ENCODE data around the gene ALDH8A1. TPM values are rescaled to one million over a fixed set of nuclear protein-coding genes. Genes with fewer than 3 reads are reported as not detected.

Gene ALDH8A1
- polyA plus RNA-seq, 3 donors: 0.77 TPM; not detected in 2

GRCh38 chr6:134956676-134957075, 6.8 kb upstream of the ALDH8A1 start:
- Histone ChIP-seq H3K9me3 (replicated peaks in 1 of 2; ENCODE audit: control insufficient read depth in 1 of 2, insufficient read depth in 1 of 2, low read length in 2 of 2) (no peaks in the 10 kb centered on the region), H3K36me3 (replicated peaks in 1 of 2; ENCODE audit: control insufficient read depth in 1 of 2, insufficient read depth in 2 of 2, low read length in 2 of 2) (peaks cover 3 to 13% of the 10 kb centered on the region in 2 donors), H3K4me2 (replicated peaks; ENCODE audit: extremely low read depth, low read length, poor library complexity, severe bottlenecking) (no peak overlapping the region), H2AFZ (ENCODE audit: insufficient read depth, low read depth, low read length, poor library complexity, severe bottlenecking) (no peak overlapping the region), H4K20me1 (ENCODE audit: insufficient read depth, low read length) (no peaks in the 10 kb centered on the region), H3K27me3 (ENCODE audit: control insufficient read depth in 2 of 2, insufficient read depth in 2 of 2, low read length in 2 of 2) (no peaks in the 10 kb centered on the region), H3K27ac (ENCODE audit: low read depth in 1 of 2, low read length in 2 of 2) (no peak overlapping the region), H3K4me3 (replicated peaks in 1 of 3; ENCODE audit: low read depth in 2 of 3, low read length in 3 of 3) (no peak overlapping the region), H3K9ac (ENCODE audit: insufficient read depth, low read length, poor library complexity, severe bottlenecking) (no peak overlapping the region), H3K79me2 (ENCODE audit: insufficient read depth, low read length) (no peaks in the 10 kb centered on the region), H3K4me1 (ENCODE audit: control insufficient read depth in 1 of 2, insufficient read depth in 2 of 2, low read length in 2 of 2) (no peaks in the 10 kb centered on the region)
- no peak for TF ChIP-seq CTCF (IDR thresholded peaks at IDR 0.05)
- Mint-ChIP-seq H3K27ac (no peak overlapping the region), H3K27me3 (ENCODE audit: low read depth in 3 of 3) (no peaks in the 10 kb centered on the region), H3K9me3 (peaks cover 0 to 4% (median 0%) of the 10 kb centered on the region in 7 donors), H3K4me1 (no peaks in the 10 kb centered on the region), H3K36me3 (peaks cover 15 to 21% of the 10 kb centered on the region in 2 donors), H3K4me3 (no peak overlapping the region)
- DNase-seq: no peak
- WGBS (ENCODE audit: insufficient coverage): no CpG with 5 or more reads among the region's 2 CpGs
- intact Hi-C loops (cut with micrococcal nuclease): no loop called here

- H3K4me3 ChIP-seq (replicated peaks in 1 of 3; ENCODE audit: low read depth in 2 of 3, low read length in 3 of 3): no peak overlapping the region
- H3K4me2 ChIP-seq (replicated peaks; ENCODE audit: extremely low read depth, low read length, poor library complexity, severe bottlenecking): no peak overlapping the region
- Mint-ChIP-seq H3K27me3 (ENCODE audit: low read depth in 3 of 3) (no peaks in the 10 kb centered on the region), H3K4me3 (no peak overlapping the region), H3K4me1 (no peaks in the 10 kb centered on the region), H3K36me3 (peaks cover 8 to 15% of the 10 kb centered on the region in 2 donors), H3K9me3 (peaks cover 0 to 2% (median 0%) of the 10 kb centered on the region in 7 donors), H3K27ac (no peak overlapping the region)
- H3K9ac ChIP-seq (ENCODE audit: insufficient read depth, low read length, poor library complexity, severe bottlenecking): no peak overlapping the region
- no peak for TF ChIP-seq CTCF (IDR thresholded peaks at IDR 0.05)
- no peak overlapping the region for H3K27ac ChIP-seq (ENCODE audit: low read depth in 1 of 2, low read length in 2 of 2)
- H3K27me3 ChIP-seq (ENCODE audit: control insufficient read depth in 2 of 2, insufficient read depth in 2 of 2, low read length in 2 of 2): no peaks in the 10 kb centered on the region
- no peak overlapping the region for H2AFZ ChIP-seq (ENCODE audit: insufficient read depth, low read depth, low read length, poor library complexity, severe bottlenecking)
- no peaks in the 10 kb centered on the region for H3K4me1 ChIP-seq (ENCODE audit: control insufficient read depth in 1 of 2, insufficient read depth in 2 of 2, low read length in 2 of 2)
- intact Hi-C loops (cut with micrococcal nuclease): no loop called here
- H3K36me3 ChIP-seq (replicated peaks in 1 of 2; ENCODE audit: control insufficient read depth in 1 of 2, insufficient read depth in 2 of 2, low read length in 2 of 2): peaks cover 0 to 6% of the 10 kb centered on the region in 2 donors
- no peaks in the 10 kb centered on the region for H3K9me3 ChIP-seq (replicated peaks in 1 of 2; ENCODE audit: control insufficient read depth in 1 of 2, insufficient read depth in 1 of 2, low read length in 2 of 2)
- no peaks in the 10 kb centered on the region for H4K20me1 ChIP-seq (ENCODE audit: insufficient read depth, low read length)
- no peaks in the 10 kb centered on the region for H3K79me2 ChIP-seq (ENCODE audit: insufficient read depth, low read length)
- no CpG with 5 or more reads among the region's 5 CpGs for WGBS (ENCODE audit: insufficient coverage)
- DNase-seq: no peak
These were observed 6.1 kb upstream of the ALDH8A1 start for GRCh38 chr6:134956032-134956431.

All from CD14-positive monocyte (primary cell).